HL-60 (cell line): ENCODE measurements around the gene KLHL13.

Source experiments
- CTCF ChIP-seq: IDR thresholded peaks from one replicate; pipeline ENCODE4 v1.5.1; 2011; ENCODE audit warnings: low read length, control low read depth, inconsistent platforms; ENCODE audit not compliant: insufficient read depth
- GABPA ChIP-seq: IDR thresholded peaks from 2 replicates; pipeline ENCODE4 v1.6.1; 2012; ENCODE audit warnings: low read depth
- POLR2AphosphoS5 ChIP-seq: IDR thresholded peaks from 2 replicates; pipeline ENCODE4 v1.6.1; 2012; ENCODE audit warnings: low read depth

DNA sequence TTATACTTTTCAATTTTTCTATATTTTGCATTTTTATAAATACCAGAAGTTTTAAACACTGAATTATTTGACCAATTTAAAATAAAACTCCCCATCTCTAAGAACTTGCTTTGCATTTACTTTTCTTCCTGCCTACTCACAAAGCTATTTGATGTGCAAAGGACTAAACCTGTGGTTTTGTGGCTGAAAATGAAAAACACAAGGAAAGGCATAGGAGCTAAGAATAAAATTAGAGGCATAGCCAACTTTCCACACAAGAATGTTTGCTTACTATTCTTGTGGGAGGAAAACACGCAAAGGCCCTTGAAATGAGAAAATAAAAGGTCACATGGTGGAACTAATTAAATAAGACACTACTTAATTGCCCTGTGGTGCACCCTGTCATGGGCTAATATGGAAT is 221.2 kb downstream of the KLHL13 start:
- TF ChIP-seq POLR2AphosphoS5: no peak
- no peak for TF ChIP-seq CTCF
- TF ChIP-seq GABPA: no peak
